Skeletal muscle satellite cell (primary cell): ENCODE data around the gene ADSS1.

Source experiments
- H3K27me3 ChIP-seq: 2 replicates; pipeline ENCODE4 v1.7.0; 2013; ENCODE audit warnings: low read length; ENCODE audit not compliant: control insufficient read depth, insufficient read depth
- H3K36me3 ChIP-seq: 2 replicates; pipeline ENCODE4 v1.7.0; 2013; ENCODE audit warnings: mild to moderate bottlenecking, control low read depth, low read length; ENCODE audit not compliant: insufficient read depth
- H3K4me1 ChIP-seq: 2 replicates; pipeline ENCODE4 v1.7.0; 2013; ENCODE audit warnings: low read length; ENCODE audit not compliant: control insufficient read depth, insufficient read depth
- H3K4me2 ChIP-seq: 2 replicates; pipeline ENCODE4 v1.7.0; 2013; ENCODE audit warnings: mild to moderate bottlenecking, low read length
- H3K4me3 ChIP-seq: 2 replicates; pipeline ENCODE4 v1.7.0; 2013; ENCODE audit warnings: low read length
- H3K9ac ChIP-seq: 2 replicates; pipeline ENCODE4 v1.7.0; 2013; ENCODE audit warnings: mild to moderate bottlenecking, low read depth, low read length, moderate library complexity
- H3K9me3 ChIP-seq: replicated peaks from 2 replicates; pipeline ENCODE4 v1.7.0; 2013; ENCODE audit warnings: mild to moderate bottlenecking, control low read depth, low read length

ADSS1 gene

GRCh38 chr14:104695660-104696000 is 28.4 kb upstream of the ADSS1 start:
- peaks cover 68% of the 10 kb centered on the region for H3K4me1 ChIP-seq
- peaks cover 72% of the 10 kb centered on the region for H3K36me3 ChIP-seq

GRCh38 chr14:104696671-104697316 is 27.2 kb upstream of the ADSS1 start:
- H3K4me3 ChIP-seq = no peak overlapping the region
- H3K27me3 ChIP-seq = no peaks in the 10 kb centered on the region
- H3K4me2 ChIP-seq = no peak overlapping the region
- no peaks in the 10 kb centered on the region for H3K9me3 ChIP-seq
- peaks cover 56% of the 10 kb centered on the region for H3K4me1 ChIP-seq
- H3K36me3 ChIP-seq = peaks cover 64% of the 10 kb centered on the region
- H3K9ac ChIP-seq = no peak overlapping the region

More at GRCh38 chr14:104695660-104696000, 28.4 kb upstream of the ADSS1 start:
- H3K4me2 ChIP-seq = no peak overlapping the region
- H3K4me3 ChIP-seq = no peak overlapping the region
- H3K9ac ChIP-seq = no peak overlapping the region
- H3K9me3 ChIP-seq = no peaks in the 10 kb centered on the region
- H3K27me3 ChIP-seq = no peaks in the 10 kb centered on the region

GRCh38 chr14:104697317-104697703 is 26.7 kb upstream of the ADSS1 start:
- Histone ChIP-seq H3K4me1 (peaks cover 51% of the 10 kb centered on the region), H3K9ac (peak overlapping the region; percentile 9), H3K4me3 (no peak overlapping the region), H3K9me3 (no peaks in the 10 kb centered on the region), H3K4me2 (no peak overlapping the region), H3K36me3 (peaks cover 64% of the 10 kb centered on the region), H3K27me3 (no peaks in the 10 kb centered on the region)

GRCh38 chr14:104697892-104698583 is 26.0 kb upstream of the ADSS1 start:
- Histone ChIP-seq H3K27me3 (no peaks in the 10 kb centered on the region), H3K4me3 (no peak overlapping the region)

GRCh38 chr14:104698688-104699425 is 25.2 kb upstream of the ADSS1 start:
- peaks cover 36% of the 10 kb centered on the region for H3K4me1 ChIP-seq
- peaks cover 63% of the 10 kb centered on the region for H3K36me3 ChIP-seq
- H3K4me2 ChIP-seq = no peak overlapping the region
- no peak overlapping the region for H3K9ac ChIP-seq
- no peaks in the 10 kb centered on the region for H3K27me3 ChIP-seq
- no peak overlapping the region for H3K4me3 ChIP-seq
- no peaks in the 10 kb centered on the region for H3K9me3 ChIP-seq

More at GRCh38 chr14:104697892-104698583, 26.0 kb upstream of the ADSS1 start:
- Histone ChIP-seq H3K9ac (no peak overlapping the region), H3K36me3 (peaks cover 62% of the 10 kb centered on the region), H3K4me2 (no peak overlapping the region), H3K9me3 (no peaks in the 10 kb centered on the region), H3K4me1 (peaks cover 44% of the 10 kb centered on the region)

GRCh38 chr14:104699426-104699748 is 24.6 kb upstream of the ADSS1 start:
- H3K4me1 ChIP-seq = peaks cover 30% of the 10 kb centered on the region
- H3K9ac ChIP-seq = no peak overlapping the region

GRCh38 chr14:104700225-104700651 is 23.8 kb upstream of the ADSS1 start:
- Histone ChIP-seq H3K9ac (no peak overlapping the region), H3K4me2 (no peak overlapping the region), H3K4me1 (peaks cover 22% of the 10 kb centered on the region), H3K4me3 (no peak overlapping the region), H3K36me3 (peaks cover 66% of the 10 kb centered on the region), H3K9me3 (no peaks in the 10 kb centered on the region), H3K27me3 (no peaks in the 10 kb centered on the region)

More at GRCh38 chr14:104699426-104699748, 24.6 kb upstream of the ADSS1 start:
- H3K27me3 ChIP-seq = no peaks in the 10 kb centered on the region
- H3K9me3 ChIP-seq = no peaks in the 10 kb centered on the region
- H3K4me2 ChIP-seq = no peak overlapping the region
- peaks cover 63% of the 10 kb centered on the region for H3K36me3 ChIP-seq
- no peak overlapping the region for H3K4me3 ChIP-seq

- Histone ChIP-seq H3K36me3 (peaks cover 69% of the 10 kb centered on the region), H3K9me3 (no peaks in the 10 kb centered on the region), H3K4me3 (no peak overlapping the region), H3K9ac (no peak overlapping the region), H3K4me1 (peaks cover 22% of the 10 kb centered on the region), H3K4me2 (no peak overlapping the region), H3K27me3 (no peaks in the 10 kb centered on the region)
Measured at GRCh38 chr14:104700747-104701217, 23.2 kb upstream of the ADSS1 start.

GRCh38 chr14:104701383-104702076 is 22.5 kb upstream of the ADSS1 start:
- Histone ChIP-seq H3K4me2 (no peak overlapping the region), H3K27me3 (no peaks in the 10 kb centered on the region), H3K36me3 (peaks cover 69% of the 10 kb centered on the region), H3K9me3 (no peaks in the 10 kb centered on the region), H3K4me1 (peaks cover 22% of the 10 kb centered on the region), H3K9ac (no peak overlapping the region), H3K4me3 (no peak overlapping the region)

GRCh38 chr14:104702106-104702505 is 21.9 kb upstream of the ADSS1 start:
- Histone ChIP-seq H3K4me3 (no peak overlapping the region), H3K27me3 (no peaks in the 10 kb centered on the region), H3K36me3 (peaks cover 68% of the 10 kb centered on the region), H3K9me3 (no peaks in the 10 kb centered on the region), H3K9ac (no peak overlapping the region), H3K4me2 (no peak overlapping the region), H3K4me1 (peaks cover 22% of the 10 kb centered on the region)

- Histone ChIP-seq H3K9ac (no peak overlapping the region), H3K36me3 (peaks cover 65% of the 10 kb centered on the region)
Measured at GRCh38 chr14:104702673-104703072, 21.4 kb upstream of the ADSS1 start.

More at GRCh38 chr14:104702673-104703072, 21.4 kb upstream of the ADSS1 start:
- Histone ChIP-seq H3K4me1 (peaks cover 17% of the 10 kb centered on the region), H3K27me3 (no peaks in the 10 kb centered on the region), H3K4me3 (no peak overlapping the region), H3K4me2 (no peak overlapping the region), H3K9me3 (no peaks in the 10 kb centered on the region)
